ENCODE data around the gene TRRAP.

DNA sequence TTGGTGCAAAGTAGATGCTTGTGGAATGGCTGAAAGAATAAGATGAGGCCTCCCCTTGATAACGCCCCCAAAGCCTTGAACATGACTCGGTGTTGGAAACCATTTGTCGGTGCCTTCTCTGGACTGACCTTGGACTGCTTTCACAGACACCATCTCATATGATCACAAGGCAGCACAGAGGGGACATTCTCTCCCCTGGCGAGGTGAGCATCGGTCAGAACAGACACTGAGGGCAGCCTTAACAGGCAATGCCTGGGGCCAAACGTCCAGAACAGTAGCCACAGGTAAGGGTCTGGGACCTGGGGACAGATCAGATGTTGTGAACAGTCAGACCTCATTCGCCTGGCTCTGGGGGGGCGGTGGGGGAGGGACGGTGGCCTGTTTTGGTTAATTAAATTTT lies 2.8 kb upstream of the TRRAP start:
- TF ChIP-seq, protein P1, sequence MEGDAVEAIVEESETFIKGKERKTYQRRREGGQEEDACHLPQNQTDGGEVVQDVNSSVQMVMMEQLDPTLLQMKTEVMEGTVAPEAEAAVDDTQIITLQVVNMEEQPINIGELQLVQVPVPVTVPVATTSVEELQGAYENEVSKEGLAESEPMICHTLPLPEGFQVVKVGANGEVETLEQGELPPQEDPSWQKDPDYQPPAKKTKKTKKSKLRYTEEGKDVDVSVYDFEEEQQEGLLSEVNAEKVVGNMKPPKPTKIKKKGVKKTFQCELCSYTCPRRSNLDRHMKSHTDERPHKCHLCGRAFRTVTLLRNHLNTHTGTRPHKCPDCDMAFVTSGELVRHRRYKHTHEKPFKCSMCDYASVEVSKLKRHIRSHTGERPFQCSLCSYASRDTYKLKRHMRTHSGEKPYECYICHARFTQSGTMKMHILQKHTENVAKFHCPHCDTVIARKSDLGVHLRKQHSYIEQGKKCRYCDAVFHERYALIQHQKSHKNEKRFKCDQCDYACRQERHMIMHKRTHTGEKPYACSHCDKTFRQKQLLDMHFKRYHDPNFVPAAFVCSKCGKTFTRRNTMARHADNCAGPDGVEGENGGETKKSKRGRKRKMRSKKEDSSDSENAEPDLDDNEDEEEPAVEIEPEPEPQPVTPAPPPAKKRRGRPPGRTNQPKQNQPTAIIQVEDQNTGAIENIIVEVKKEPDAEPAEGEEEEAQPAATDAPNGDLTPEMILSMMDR (IDR thresholded peaks at IDR 0.05): no peak
- no peak for TF ChIP-seq POLR2A (IDR thresholded peaks at IDR 0.05)
